ENCODE data around the gene WWOX. TPM values are rescaled to one million over a fixed set of nuclear protein-coding genes. Genes with fewer than 3 reads are reported as not detected.

WWOX gene
- total RNA-seq, 2 experiments from 2014 or later = 16.6 to 19.0 TPM

DNA sequence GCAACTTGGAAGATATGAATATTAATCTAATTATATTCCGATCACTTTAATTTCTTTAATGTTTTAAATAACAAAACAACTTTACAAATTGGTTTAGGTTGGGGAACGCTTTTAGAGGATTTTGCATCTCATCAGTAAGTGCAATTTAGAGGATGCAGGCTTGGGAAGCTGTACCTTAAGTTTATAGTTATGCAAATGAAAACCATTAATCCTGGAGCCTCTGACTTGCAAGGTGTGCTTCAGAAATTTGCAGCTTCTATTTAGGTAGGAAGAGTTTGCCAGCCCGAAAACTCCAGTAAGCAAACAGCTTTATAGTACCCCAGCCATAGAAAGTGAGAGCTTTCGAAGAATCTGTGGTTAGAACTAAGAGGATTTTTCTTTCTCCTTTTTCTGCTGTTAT lies 954.1 kb downstream of the WWOX start:
- Mint-ChIP-seq H3K27ac (no peak overlapping the region), H3K4me3 (no peak overlapping the region), H3K9me3 (peaks cover 2% of the 10 kb centered on the region), H3K4me1 (no peaks in the 10 kb centered on the region), H3K36me3 (ENCODE audit: low read depth) (no peaks in the 10 kb centered on the region), H3K27me3 (no peaks in the 10 kb centered on the region)
- no peak for DNase-seq
- CTCF ChIA-PET = interaction anchor here (0.9 kb wide), 1 partner anchor 8 kb away, joined by 3 read pairs; no protein-coding TSS in a partner anchor
- POLR2A ChIA-PET = no interaction called here

- no peak for DNase-seq
- Mint-ChIP-seq H3K4me1 (no peaks in the 10 kb centered on the region), H3K27me3 (no peaks in the 10 kb centered on the region), H3K36me3 (ENCODE audit: low read depth) (no peaks in the 10 kb centered on the region), H3K4me3 (no peak overlapping the region), H3K27ac (no peak overlapping the region), H3K9me3 (peaks cover 2% of the 10 kb centered on the region)
- ChIA-PET CTCF (interaction anchor here (0.9 kb wide), 1 partner anchor 9 kb away, joined by 3 read pairs; no protein-coding TSS in a partner anchor), POLR2A (no interaction called here)
These were observed 954.9 kb downstream of the WWOX start for GRCh38 chr16:79054211-79054984.

- CTCF ChIA-PET = interaction anchor here (0.8 kb wide), 1 partner anchor 9 kb away, joined by 3 read pairs; no protein-coding TSS in a partner anchor
- Mint-ChIP-seq H3K27ac (no peak overlapping the region), H3K36me3 (ENCODE audit: low read depth) (no peaks in the 10 kb centered on the region), H3K4me3 (no peak overlapping the region), H3K9me3 (peaks cover 2% of the 10 kb centered on the region), H3K4me1 (no peaks in the 10 kb centered on the region), H3K27me3 (no peaks in the 10 kb centered on the region)
- POLR2A ChIA-PET = interaction anchor here (1.7 kb wide), 1 partner anchor 277 kb away, joined by 4 read pairs; no protein-coding TSS in a partner anchor
- DNase-seq = no peak
These were observed 956.0 kb downstream of the WWOX start for GRCh38 chr16:79055251-79055970.

GRCh38 chr16:79061181-79061580 lies 961.7 kb downstream of the WWOX start:
- DNase-seq = no peak
- H3K4me1 Mint-ChIP-seq = peaks cover 8% of the 10 kb centered on the region
- CTCF ChIA-PET = no interaction called here
- no peaks in the 10 kb centered on the region for H3K36me3 Mint-ChIP-seq (ENCODE audit: low read depth)
- no peak overlapping the region for H3K4me3 Mint-ChIP-seq
- H3K27ac Mint-ChIP-seq = no peak overlapping the region
- H3K27me3 Mint-ChIP-seq = peaks cover 2% of the 10 kb centered on the region
- H3K9me3 Mint-ChIP-seq = peaks cover 7% of the 10 kb centered on the region
- POLR2A ChIA-PET = no interaction called here

DNA sequence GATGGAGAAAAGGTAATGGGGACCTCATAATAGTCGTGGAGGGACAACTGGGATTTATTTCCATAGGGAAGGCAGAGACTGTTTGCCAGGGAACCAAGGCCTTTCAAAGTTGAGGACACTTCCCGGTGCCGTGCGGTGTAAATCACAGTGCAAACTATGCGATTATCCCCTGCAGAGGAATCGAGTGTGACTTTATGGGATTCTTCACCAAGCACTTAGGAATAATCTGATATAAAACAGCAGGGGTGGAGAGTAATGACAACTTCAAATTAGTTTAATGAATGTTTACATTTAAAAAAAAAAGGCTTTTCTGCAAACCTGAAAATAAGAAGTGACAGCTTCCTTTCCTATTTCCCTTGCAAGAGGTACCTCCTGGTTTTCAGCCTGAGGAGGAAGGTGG lies 962.9 kb downstream of the WWOX start:
- Mint-ChIP-seq H3K4me1 (peaks cover 9% of the 10 kb centered on the region), H3K9me3 (peaks cover 7% of the 10 kb centered on the region), H3K4me3 (no peak overlapping the region), H3K27ac (no peak overlapping the region), H3K27me3 (peaks cover 2% of the 10 kb centered on the region), H3K36me3 (ENCODE audit: low read depth) (no peaks in the 10 kb centered on the region)
- ChIA-PET CTCF (no interaction called here), POLR2A (no interaction called here)
- DNase-seq = no peak

DNA sequence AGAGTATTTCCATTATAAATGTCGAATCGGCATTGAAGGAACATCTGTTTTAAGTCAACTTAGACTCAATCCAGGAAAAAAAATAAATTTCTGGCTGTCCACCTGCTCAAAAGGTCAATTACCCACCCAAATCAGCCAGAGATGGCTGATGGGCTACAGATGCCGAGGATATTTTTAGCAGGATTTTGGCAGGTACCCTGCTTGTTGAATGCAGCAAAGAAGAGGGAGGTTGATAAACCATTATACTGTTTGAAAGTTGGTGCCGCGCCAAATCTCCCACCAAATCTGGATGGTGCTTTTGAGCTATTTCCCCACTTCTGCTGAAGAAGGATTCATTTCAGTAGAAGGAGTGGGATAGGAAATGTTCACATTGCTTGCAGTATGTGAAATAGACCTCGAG lies 963.4 kb downstream of the WWOX start:
- no peak for DNase-seq
- no peaks in the 10 kb centered on the region for H3K36me3 Mint-ChIP-seq (ENCODE audit: low read depth)
- H3K4me1 Mint-ChIP-seq = peaks cover 11% of the 10 kb centered on the region
- peaks cover 2% of the 10 kb centered on the region for H3K27me3 Mint-ChIP-seq
- POLR2A ChIA-PET = no interaction called here
- peaks cover 7% of the 10 kb centered on the region for H3K9me3 Mint-ChIP-seq
- CTCF ChIA-PET = no interaction called here
- no peak overlapping the region for H3K4me3 Mint-ChIP-seq
- no peak overlapping the region for H3K27ac Mint-ChIP-seq

- H3K27me3 Mint-ChIP-seq = peaks cover 2% of the 10 kb centered on the region
- ChIA-PET CTCF (interaction anchor here (1.4 kb wide), 1 partner anchor 16 kb away, joined by 3 read pairs; no protein-coding TSS in a partner anchor), POLR2A (interaction anchor here (0.6 to 1.1 kb wide), 2 partner anchors 12 to 357 kb away, joined by 3 read pairs; no protein-coding TSS in a partner anchor)
- no peak overlapping the region for H3K27ac Mint-ChIP-seq
- peaks cover 7% of the 10 kb centered on the region for H3K9me3 Mint-ChIP-seq
- H3K36me3 Mint-ChIP-seq (ENCODE audit: low read depth) = no peaks in the 10 kb centered on the region
- H3K4me1 Mint-ChIP-seq = peaks cover 17% of the 10 kb centered on the region
- no peak for DNase-seq
- no peak overlapping the region for H3K4me3 Mint-ChIP-seq
These were observed 965.0 kb downstream of the WWOX start for GRCh38 chr16:79064256-79064972.

- no peak for DNase-seq
- H3K9me3 Mint-ChIP-seq = peaks cover 7% of the 10 kb centered on the region
- no peak overlapping the region for H3K27ac Mint-ChIP-seq
- CTCF ChIA-PET = no interaction called here
- H3K27me3 Mint-ChIP-seq = peaks cover 2% of the 10 kb centered on the region
- POLR2A ChIA-PET = no interaction called here
- H3K36me3 Mint-ChIP-seq (ENCODE audit: low read depth) = no peaks in the 10 kb centered on the region
- H3K4me3 Mint-ChIP-seq = no peak overlapping the region
- peaks cover 34% of the 10 kb centered on the region for H3K4me1 Mint-ChIP-seq
These were observed 967.1 kb downstream of the WWOX start for GRCh38 chr16:79066561-79066960.

DNA sequence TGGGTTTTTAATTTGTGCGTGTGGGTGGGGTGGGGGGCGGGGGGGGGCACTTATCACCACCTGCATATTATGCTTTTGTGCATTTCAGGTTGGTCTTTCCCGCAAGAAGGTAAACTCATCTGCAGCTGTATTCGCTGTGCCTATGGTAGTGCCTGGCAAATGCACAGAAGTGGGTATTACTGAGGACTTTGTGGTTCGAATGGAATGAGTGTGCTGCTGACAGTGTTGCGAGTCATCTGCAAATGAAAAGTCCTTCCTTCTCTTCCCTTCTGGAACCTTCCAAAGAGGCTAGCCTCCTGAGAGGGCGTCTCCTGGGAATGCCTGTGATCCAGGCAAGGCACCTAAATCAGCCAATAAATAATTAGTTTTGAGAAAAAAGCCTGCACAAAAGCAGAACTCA lies 968.1 kb downstream of the WWOX start:
- Mint-ChIP-seq H3K27ac (no peak overlapping the region), H3K36me3 (ENCODE audit: low read depth) (no peaks in the 10 kb centered on the region), H3K4me1 (peaks cover 38% of the 10 kb centered on the region), H3K9me3 (peaks cover 7% of the 10 kb centered on the region), H3K4me3 (no peak overlapping the region), H3K27me3 (peaks cover 2% of the 10 kb centered on the region)
- ChIA-PET POLR2A (interaction anchor here (1.1 kb wide), 1 partner anchor 10 kb away, joined by 3 read pairs; no protein-coding TSS in a partner anchor), CTCF (no interaction called here)
- no peak for DNase-seq

DNA sequence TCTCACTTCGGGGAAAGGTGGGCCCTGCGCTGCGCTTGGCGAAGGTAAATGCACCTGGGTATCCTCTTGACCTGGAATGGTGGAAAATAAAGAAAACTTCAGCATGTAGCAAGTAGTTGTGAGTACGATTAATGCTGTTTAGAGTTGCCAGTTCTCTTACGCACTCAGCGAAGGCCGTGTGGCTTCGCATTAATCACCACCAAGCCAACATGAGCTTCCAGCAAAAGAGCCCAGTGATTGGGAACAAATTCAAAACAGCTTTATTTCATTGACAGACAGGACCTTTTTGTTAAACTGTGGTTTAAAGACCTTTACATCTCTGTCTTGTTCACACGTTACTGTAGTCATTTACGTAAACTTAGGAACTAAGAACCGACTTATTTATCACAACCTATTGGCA lies 969.7 kb downstream of the WWOX start:
- H3K27me3 Mint-ChIP-seq = no peaks in the 10 kb centered on the region
- POLR2A ChIA-PET = no interaction called here
- CTCF ChIA-PET = no interaction called here
- no peak overlapping the region for H3K4me3 Mint-ChIP-seq
- H3K36me3 Mint-ChIP-seq (ENCODE audit: low read depth) = no peaks in the 10 kb centered on the region
- H3K27ac Mint-ChIP-seq = no peak overlapping the region
- H3K9me3 Mint-ChIP-seq = peaks cover 5% of the 10 kb centered on the region
- H3K4me1 Mint-ChIP-seq = peaks cover 45% of the 10 kb centered on the region
- no peak for DNase-seq

- Mint-ChIP-seq H3K27ac (no peak overlapping the region), H3K36me3 (ENCODE audit: low read depth) (no peaks in the 10 kb centered on the region), H3K4me1 (peaks cover 42% of the 10 kb centered on the region), H3K4me3 (no peak overlapping the region), H3K27me3 (no peaks in the 10 kb centered on the region), H3K9me3 (peaks cover under 1% of the 10 kb centered on the region)
- CTCF ChIA-PET = no interaction called here
- no peak for DNase-seq
- POLR2A ChIA-PET = no interaction called here
These were observed 970.2 kb downstream of the WWOX start for GRCh38 chr16:79069633-79070032.

- Mint-ChIP-seq H3K4me1 (peaks cover 59% of the 10 kb centered on the region), H3K27ac (peak overlapping the region; percentile 6), H3K36me3 (ENCODE audit: low read depth) (no peaks in the 10 kb centered on the region), H3K9me3 (no peaks in the 10 kb centered on the region), H3K27me3 (no peaks in the 10 kb centered on the region), H3K4me3 (no peak overlapping the region)
- ChIA-PET POLR2A (interaction anchor here (1.4 kb wide), 1 partner anchor 200 kb away, joined by 4 read pairs; no protein-coding TSS in a partner anchor), CTCF (no interaction called here)
- DNase-seq = no peak
These were observed 972.0 kb downstream of the WWOX start for GRCh38 chr16:79071424-79071823.

DNA sequence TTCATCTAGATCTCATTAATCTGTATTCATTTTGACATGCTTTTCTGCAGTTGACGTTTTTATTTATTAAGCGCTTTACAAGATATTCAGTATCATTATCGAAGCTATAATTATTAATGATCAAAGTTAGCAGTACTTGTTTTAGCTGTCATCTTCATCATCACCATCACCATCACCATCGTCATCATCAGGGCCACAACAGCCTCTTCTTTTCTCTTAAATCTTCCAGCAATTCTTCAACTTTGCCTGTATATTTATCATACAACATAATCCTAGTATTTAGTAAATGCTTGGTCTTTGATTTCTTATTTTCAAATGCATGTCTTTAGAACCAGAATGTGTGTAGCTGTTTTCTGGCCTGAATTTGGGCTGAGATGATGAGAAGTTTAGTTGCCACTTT lies 973.1 kb downstream of the WWOX start:
- ChIA-PET POLR2A (interaction anchor here (0.9 to 1.4 kb wide), 2 partner anchors 28 to 199 kb away, joined by 3 to 4 read pairs; no protein-coding TSS in a partner anchor), CTCF (interaction anchor here (0.6 to 1.4 kb wide), 2 partner anchors 17 to 41 kb away, joined by 3 read pairs; no protein-coding TSS in a partner anchor)
- H3K4me3 Mint-ChIP-seq = no peak overlapping the region
- peaks cover 68% of the 10 kb centered on the region for H3K4me1 Mint-ChIP-seq
- no peak overlapping the region for H3K27ac Mint-ChIP-seq
- H3K36me3 Mint-ChIP-seq (ENCODE audit: low read depth) = no peaks in the 10 kb centered on the region
- H3K27me3 Mint-ChIP-seq = no peaks in the 10 kb centered on the region
- H3K9me3 Mint-ChIP-seq = no peaks in the 10 kb centered on the region
- no peak for DNase-seq

Measured in activated CD4-positive, alpha-beta memory T cell treated with anti-CD3 and anti-CD28 coated beads, Interleukin-2, amount 10 ng/mL, durations not matched to agents 7 days and 5 days (primary cell).